IMR-90 (cell line): ENCODE data around the gene PMF1. TPM values are rescaled to one million over a fixed set of nuclear protein-coding genes. Genes with fewer than 3 reads are reported as not detected.
A peak's percentile ranks its signal among the peaks of the same experiment; 100 is the strongest.

Source experiments
- ATAC-seq: fragments of 200-7000 bp; cut with Tn5 transposase; 2 replicates; pipeline ENCODE4 v1.9.1; 2020; ENCODE audit warnings: low read depth, mild to moderate bottlenecking, moderate library complexity
- BruUV-seq: library from RNA; stranded (reverse); fragments of 400-500 nt; replicated peaks from 2 replicates; lab custom pipeline; 2021; lab: Mats Ljungman, UMichigan
- CTCF ChIA-PET: fragments of 300-600 bp; formaldehyde crosslinking; extraction: SDS; loops from one replicate; lab custom pipeline; 2021; ENCODE audit warnings: antibody characterized with exemption; lab: Yijun Ruan, JAX
- POLR2A ChIA-PET: fragments of 300-600 bp; sonication (Branson Sonifier 250); formaldehyde crosslinking; loops from one replicate; lab custom pipeline; 2022; ENCODE audit warnings: antibody characterized with exemption; ENCODE audit not compliant: unreplicated experiment; lab: Charles Lee
- DNase-seq: peaks from one replicate; pipeline ENCODE4 v3.0.0; 2013
- H2AFZ ChIP-seq: replicated peaks from 2 replicates; pipeline ENCODE3; 2013; ENCODE audit warnings: low read length, mild to moderate bottlenecking; ENCODE audit not compliant: poor library complexity
- H2AK5ac ChIP-seq: 2 replicates; pipeline ENCODE4 v1.6.1; 2013; ENCODE audit warnings: low read depth, low read length, inconsistent platforms
- H2AK9ac ChIP-seq: replicated peaks from 2 replicates; pipeline ENCODE3; 2013; ENCODE audit warnings: mild to moderate bottlenecking, low read depth, low read length, moderate library complexity; ENCODE audit not compliant: poor library complexity
- H2BK120ac ChIP-seq: 2 replicates; pipeline ENCODE4 v1.6.1; 2013; ENCODE audit warnings: low read depth, low read length, inconsistent platforms
- H2BK15ac ChIP-seq: 3 replicates; pipeline ENCODE4 v1.6.1; 2013; ENCODE audit warnings: low read depth, low read length, inconsistent platforms
- H2BK20ac ChIP-seq: 2 replicates; pipeline ENCODE4 v1.6.1; 2013; ENCODE audit warnings: low read depth, mild to moderate bottlenecking, inconsistent platforms, low read length, moderate library complexity
- H2BK5ac ChIP-seq: 2 replicates; pipeline ENCODE4 v1.6.1; 2013; ENCODE audit warnings: mild to moderate bottlenecking, low read depth, low read length, inconsistent platforms; ENCODE audit not compliant: poor library complexity, severe bottlenecking
- H3K14ac ChIP-seq: replicated peaks from 2 replicates; pipeline ENCODE4 v1.6.1; 2013; ENCODE audit warnings: low read depth, low read length, inconsistent platforms
- H3K18ac ChIP-seq: 2 replicates; pipeline ENCODE4 v1.6.1; 2013; ENCODE audit warnings: low read depth, low read length, control low read depth
- H3K23ac ChIP-seq: 2 replicates; pipeline ENCODE4 v1.6.1; 2013; ENCODE audit warnings: low read depth, low read length, inconsistent platforms
- H3K27ac ChIP-seq: 2 replicates; pipeline ENCODE4 v1.5.1; 2013; ENCODE audit warnings: mild to moderate bottlenecking, control low read depth, low read length; ENCODE audit not compliant: insufficient read depth
- H3K27me3 ChIP-seq: 2 replicates; pipeline ENCODE4 v1.6.1; 2013; ENCODE audit warnings: low read length; ENCODE audit not compliant: control insufficient read depth, insufficient read depth
- H3K36me3 ChIP-seq: 2 replicates; pipeline ENCODE4 v1.6.1; 2013; ENCODE audit warnings: low read length, mixed read lengths; ENCODE audit not compliant: control insufficient read depth, insufficient read depth
- H3K4ac ChIP-seq: 2 replicates; pipeline ENCODE4 v1.6.1; 2013; ENCODE audit warnings: low read depth, low read length, inconsistent platforms
- H3K4me1 ChIP-seq: 2 replicates; pipeline ENCODE4 v1.6.1; 2013; ENCODE audit warnings: low read length, mixed read lengths; ENCODE audit not compliant: control insufficient read depth, insufficient read depth
- H3K4me2 ChIP-seq: 2 replicates; pipeline ENCODE4 v1.6.1; 2013; ENCODE audit warnings: low read depth, mild to moderate bottlenecking, control low read depth, low read length, moderate library complexity
- H3K4me3 ChIP-seq: 2 replicates; pipeline ENCODE4 v1.5.1; 2013; ENCODE audit warnings: low read depth, mild to moderate bottlenecking, control low read depth, low read length, moderate library complexity; ENCODE audit not compliant: insufficient read depth
- H3K56ac ChIP-seq: 2 replicates; pipeline ENCODE4 v1.6.1; 2013; ENCODE audit warnings: low read length, inconsistent platforms; ENCODE audit not compliant: insufficient read depth; ENCODE audit errors: extremely low read depth
- H3K79me1 ChIP-seq, 2 experiments: 2 replicates each; pipeline ENCODE4 v1.6.1; 2013; ENCODE audit warnings: low read length in 2 of 2, inconsistent platforms in 1 of 2, low read depth in 1 of 2
- H3K9ac ChIP-seq: 2 replicates; pipeline ENCODE4 v1.6.1; 2013; ENCODE audit warnings: low read depth, low read length, control low read depth
- H3K9me1 ChIP-seq: 2 replicates; pipeline ENCODE4 v1.6.1; 2013; ENCODE audit warnings: low read length, inconsistent platforms; ENCODE audit not compliant: insufficient read depth
- H3K9me3 ChIP-seq: 2 replicates; pipeline ENCODE4 v1.6.1; 2013; ENCODE audit warnings: low read length; ENCODE audit not compliant: control insufficient read depth, insufficient read depth
- H4K20me1 ChIP-seq: 2 replicates; pipeline ENCODE4 v1.6.1; 2013; ENCODE audit warnings: low read length, inconsistent platforms; ENCODE audit not compliant: insufficient read depth
- H4K5ac ChIP-seq: 2 replicates; pipeline ENCODE4 v1.6.1; 2013; ENCODE audit warnings: mild to moderate bottlenecking, low read depth, low read length, control low read depth
- H4K8ac ChIP-seq, 2 experiments: 2 replicates each; pipeline ENCODE4 v1.6.1; 2013; ENCODE audit warnings: low read depth in 2 of 2, low read length in 2 of 2, control low read depth in 1 of 2, inconsistent platforms in 1 of 2
- H4K91ac ChIP-seq: 2 replicates; pipeline ENCODE4 v1.6.1; 2013; ENCODE audit warnings: low read depth, low read length, inconsistent platforms; ENCODE audit not compliant: insufficient read depth
- CEBPB ChIP-seq: IDR thresholded peaks from 2 replicates; pipeline ENCODE4 v1.6.1; 2012; ENCODE audit warnings: low read depth, low read length, improper control_type of control experiment
- ELK1 ChIP-seq: fragments of 150-350 bp; IDR thresholded peaks from 2 replicates; pipeline ENCODE4 v1.6.1; 2016; ENCODE audit warnings: low read depth, mild to moderate bottlenecking, low read length, moderate library complexity, borderline replicate concordance
- MAFK ChIP-seq: IDR thresholded peaks from 2 replicates; pipeline ENCODE4 v1.6.1; 2012; ENCODE audit warnings: low read depth, low read length, improper control_type of control experiment
- MAZ ChIP-seq: IDR thresholded peaks from 2 replicates; pipeline ENCODE4 v1.6.1; 2012; ENCODE audit warnings: low read depth, mild to moderate bottlenecking, low read length, improper control_type of control experiment, moderate library complexity, borderline replicate concordance
- SMC3 ChIP-seq: fragments of 150-350 bp; IDR thresholded peaks from 2 replicates; pipeline ENCODE4 v1.6.1; 2016; ENCODE audit warnings: low read depth, mild to moderate bottlenecking, antibody characterized with exemption, low read length, moderate library complexity
- WGBS, 2 experiments: methylation state at CpG; one replicate each; pipeline versions ENCODE4 v1.1.5 to v1.1.7; 2013; ENCODE audit warnings: missing lambda C conversion rate in 2 of 2; ENCODE audit not compliant: insufficient read length in 1 of 2; ENCODE audit errors: extremely low coverage in 2 of 2; 5-methylcytosine and 5-hydroxymethylcytosine counted together
- dilution Hi-C: fragments of 300-500 bp; cut with HindIII; formaldehyde crosslinking; loops from one replicate; pipeline ENCODE4 v1.14.3; 2018; ENCODE audit warnings: low sequenced_read_pairs; ENCODE audit not compliant: unreplicated experiment
- in situ Hi-C: fragments of 300-500 bp; cut with MboI; formaldehyde crosslinking; loops from 3 replicates; pipeline ENCODE4 v1.14.3; 2019; ENCODE audit warnings: low sequenced_read_pairs, inconsistent platforms, mixed read lengths
- intact Hi-C: fragments of 100-400 bp; cut with micrococcal nuclease; formaldehyde crosslinking; loops from 2 replicates; pipeline ENCODE4 v1.10.0; 2022
- polyA plus RNA-seq, 3 experiments: library from polyadenylated mRNA; depleted of rRNA; stranded (reverse); fragments of >200 nt; gene quantifications; 2 replicates each; pipeline ENCODE4 v1.2.3, GENCODE V29; 2012; ENCODE audit warnings: low replicate concordance in 1 of 3
- total RNA-seq: library from RNA; depleted of rRNA; stranded (reverse); fragments of >200 nt; gene quantifications from 2 replicates; pipeline ENCODE4 v1.2.3, GENCODE V29; 2012
- TF ChIP-seq, protein P1 (sequence below): conservative IDR thresholded peaks from 2 replicates; pipeline ENCODE4 v1.5.1; 2012; ENCODE audit warnings: mild to moderate bottlenecking, low read depth, low read length, improper control_type of control experiment

PMF1 gene
- total and polyA plus RNA-seq, 2 of the 4 experiments (the other 2 are of a cell fraction): 54.8 to 73.4 TPM

GRCh38 chr1:156262461-156263287 is 49.9 kb downstream of the PMF1 start:
- DNase-seq (peak; percentile 80), ATAC-seq (peak; percentile 80)
- CTCF ChIA-PET: interaction anchor here (1.6 kb wide), 1 partner anchor 9 kb away, joined by 4 read pairs; no protein-coding TSS in a partner anchor
- in situ Hi-C loops: no loop called here
- H3K9me1 ChIP-seq: peaks cover 12% of the 10 kb centered on the region
- peak overlapping the region; percentile 10 for H3K4ac ChIP-seq
- no peak overlapping the region; the same call in 1 of the 2 replicates for H3K4me2 ChIP-seq
- H2AK9ac ChIP-seq: peak overlapping the region; percentile 51
- 0 out of 3 replicates have a peak overlapping the region, but pooled peaks have one; percentile 29 for H2BK15ac ChIP-seq
- peak overlapping the region; percentile 57; the same call in 1 of the 2 replicates for H2BK20ac ChIP-seq
- H4K8ac ChIP-seq: peak overlapping the region in 1 of 2 experiments; percentile 6; a peak in 1 of 4 replicates
- H2BK5ac ChIP-seq: peak overlapping the region; percentile 26
- peaks cover 20 to 47% of the 10 kb centered on the region in 2 experiments for H3K79me1 ChIP-seq
- H3K18ac ChIP-seq: no peak overlapping the region
- H3K27ac ChIP-seq: no peak overlapping the region; the same call in 1 of the 2 replicates
- H3K4me1 ChIP-seq: peaks cover 9% of the 10 kb centered on the region
- H3K23ac ChIP-seq: 0 out of 2 replicates have a peak overlapping the region, but pooled peaks have one; percentile 17
- H2BK120ac ChIP-seq: peak overlapping the region; percentile 1; the same call in 1 of the 2 replicates
- no peak overlapping the region for H4K91ac ChIP-seq
- H3K14ac ChIP-seq: peak overlapping the region; percentile 8; the same call in 1 of the 2 replicates
- H4K5ac ChIP-seq: no peak overlapping the region
- dilution Hi-C loops: no loop called here
- no peak overlapping the region for H2AFZ ChIP-seq
- no peak overlapping the region for H3K9ac ChIP-seq
- no TSS peak for BruUV-seq
- 0 out of 2 replicates have a peak overlapping the region, but pooled peaks have one; percentile 31 for H3K56ac ChIP-seq
- intact Hi-C loops: no loop called here
- TF ChIP-seq MAFK (no peak), SMC3 (no peak), MAZ (no peak), ELK1 (no peak), CEBPB (no peak)
- TF ChIP-seq, protein P1, sequence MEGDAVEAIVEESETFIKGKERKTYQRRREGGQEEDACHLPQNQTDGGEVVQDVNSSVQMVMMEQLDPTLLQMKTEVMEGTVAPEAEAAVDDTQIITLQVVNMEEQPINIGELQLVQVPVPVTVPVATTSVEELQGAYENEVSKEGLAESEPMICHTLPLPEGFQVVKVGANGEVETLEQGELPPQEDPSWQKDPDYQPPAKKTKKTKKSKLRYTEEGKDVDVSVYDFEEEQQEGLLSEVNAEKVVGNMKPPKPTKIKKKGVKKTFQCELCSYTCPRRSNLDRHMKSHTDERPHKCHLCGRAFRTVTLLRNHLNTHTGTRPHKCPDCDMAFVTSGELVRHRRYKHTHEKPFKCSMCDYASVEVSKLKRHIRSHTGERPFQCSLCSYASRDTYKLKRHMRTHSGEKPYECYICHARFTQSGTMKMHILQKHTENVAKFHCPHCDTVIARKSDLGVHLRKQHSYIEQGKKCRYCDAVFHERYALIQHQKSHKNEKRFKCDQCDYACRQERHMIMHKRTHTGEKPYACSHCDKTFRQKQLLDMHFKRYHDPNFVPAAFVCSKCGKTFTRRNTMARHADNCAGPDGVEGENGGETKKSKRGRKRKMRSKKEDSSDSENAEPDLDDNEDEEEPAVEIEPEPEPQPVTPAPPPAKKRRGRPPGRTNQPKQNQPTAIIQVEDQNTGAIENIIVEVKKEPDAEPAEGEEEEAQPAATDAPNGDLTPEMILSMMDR: no peak
- no peak overlapping the region for H3K4me3 ChIP-seq
- POLR2A ChIA-PET: no interaction called here
- WGBS, 2 experiments: 54% methylated on average over 3 of the region's 9 CpGs; no CpG with 5 or more reads in 1 of the 2 experiments
- H3K9me3 ChIP-seq: no peaks in the 10 kb centered on the region
- peaks cover 79% of the 10 kb centered on the region for H3K36me3 ChIP-seq
- peaks cover 24% of the 10 kb centered on the region for H4K20me1 ChIP-seq
- peak overlapping the region; percentile 60; the same call in 1 of the 2 replicates for H2AK5ac ChIP-seq
- H3K27me3 ChIP-seq: no peaks in the 10 kb centered on the region
